ENCODE measurements around the gene A1CF. TPM values are rescaled to one million over a fixed set of nuclear protein-coding genes. Genes with fewer than 3 reads are reported as not detected.
"Not testable (repeated sequence)": the region's sequence is repeated elsewhere in the genome, so short reads cannot be mapped to it uniquely, and the experiment has no call there.

Gene A1CF
- total RNA-seq, 6 experiments from 2014 or later: 101 to 261 (median 171) TPM

DNA sequence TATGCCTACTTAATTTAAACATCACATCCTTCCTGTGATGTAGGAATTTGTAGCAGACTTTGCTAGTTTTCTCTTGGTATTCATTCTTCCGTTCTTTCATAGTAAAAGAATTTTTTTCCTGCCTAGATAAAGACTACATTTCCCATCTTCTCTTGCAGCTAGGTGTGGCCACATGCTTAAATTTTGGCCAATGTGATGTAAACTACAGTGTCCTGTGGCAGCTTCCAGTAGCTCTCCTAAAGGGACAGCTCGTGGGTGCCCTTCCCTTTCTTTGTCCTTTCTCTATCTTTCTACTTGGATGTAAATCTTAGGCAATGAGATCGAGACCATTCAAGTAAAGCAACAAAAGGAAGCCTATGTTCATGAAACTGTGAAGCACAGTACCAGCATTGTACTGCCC, 87.1 kb downstream of the A1CF start:
- TF ChIP-seq POLR2A (IDR thresholded peaks at IDR 0.05): no peak
- TF ChIP-seq, protein P1, sequence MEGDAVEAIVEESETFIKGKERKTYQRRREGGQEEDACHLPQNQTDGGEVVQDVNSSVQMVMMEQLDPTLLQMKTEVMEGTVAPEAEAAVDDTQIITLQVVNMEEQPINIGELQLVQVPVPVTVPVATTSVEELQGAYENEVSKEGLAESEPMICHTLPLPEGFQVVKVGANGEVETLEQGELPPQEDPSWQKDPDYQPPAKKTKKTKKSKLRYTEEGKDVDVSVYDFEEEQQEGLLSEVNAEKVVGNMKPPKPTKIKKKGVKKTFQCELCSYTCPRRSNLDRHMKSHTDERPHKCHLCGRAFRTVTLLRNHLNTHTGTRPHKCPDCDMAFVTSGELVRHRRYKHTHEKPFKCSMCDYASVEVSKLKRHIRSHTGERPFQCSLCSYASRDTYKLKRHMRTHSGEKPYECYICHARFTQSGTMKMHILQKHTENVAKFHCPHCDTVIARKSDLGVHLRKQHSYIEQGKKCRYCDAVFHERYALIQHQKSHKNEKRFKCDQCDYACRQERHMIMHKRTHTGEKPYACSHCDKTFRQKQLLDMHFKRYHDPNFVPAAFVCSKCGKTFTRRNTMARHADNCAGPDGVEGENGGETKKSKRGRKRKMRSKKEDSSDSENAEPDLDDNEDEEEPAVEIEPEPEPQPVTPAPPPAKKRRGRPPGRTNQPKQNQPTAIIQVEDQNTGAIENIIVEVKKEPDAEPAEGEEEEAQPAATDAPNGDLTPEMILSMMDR (IDR thresholded peaks at IDR 0.05): no peak
- Histone ChIP-seq H3K4me3 (no peak overlapping the region), H3K4me1 (peaks cover 0 to 6% (median 0%) of the 10 kb centered on the region in 4 donors), H3K27me3 (no peaks in the 10 kb centered on the region), H3K9me3 (no peaks in the 10 kb centered on the region), H3K27ac (no peak overlapping the region), H3K36me3 (peaks cover 0 to 4% (median 0%) of the 10 kb centered on the region in 4 donors)
- ATAC-seq: peak; percentile 34 to 66 (median 55)
- intact Hi-C loops (cut with DNase I): no loop called here
- no peak for DNase-seq
- 60% methylated on average over 3 of the region's 3 CpGs for WGBS (ENCODE audit: insufficient coverage, low coverage, low lambda C conversion rate, missing lambda C conversion rate)

DNA sequence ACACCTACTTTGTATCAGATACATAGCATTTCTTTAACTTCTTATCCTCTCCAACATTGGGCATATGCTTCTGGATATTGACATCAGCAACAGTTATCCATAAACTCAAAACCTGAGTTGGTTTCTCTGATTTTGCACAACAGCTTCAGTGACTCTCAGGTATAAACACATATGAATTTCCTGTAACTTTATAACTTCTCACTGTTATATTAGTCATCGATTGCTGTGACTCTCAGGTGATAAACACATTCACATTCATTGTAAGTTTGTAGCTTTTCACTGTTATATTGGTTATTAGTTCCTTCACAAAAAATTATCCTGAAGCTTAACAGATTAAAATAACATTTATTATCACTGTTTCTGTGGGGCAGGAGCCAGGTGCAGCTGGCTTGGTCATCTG, 88.7 kb downstream of the A1CF start:
- Histone ChIP-seq H3K27me3 (no peaks in the 10 kb centered on the region), H3K4me1 (peaks cover 0 to 6% (median 0%) of the 10 kb centered on the region in 4 donors), H3K4me3 (no peak overlapping the region), H3K27ac (no peak overlapping the region), H3K9me3 (no peaks in the 10 kb centered on the region), H3K36me3 (no peaks in the 10 kb centered on the region)
- DNase-seq (no peak), ATAC-seq (peak in 1 of 4 donors; percentile 58)
- TF ChIP-seq, protein P1 (IDR thresholded peaks at IDR 0.05): no peak
- no peak for TF ChIP-seq POLR2A (IDR thresholded peaks at IDR 0.05)
- WGBS (ENCODE audit: insufficient coverage, low coverage, low lambda C conversion rate, missing lambda C conversion rate): 80% methylated on average over 1 of the region's 1 CpG
- intact Hi-C loops (cut with DNase I): no loop called here

DNA sequence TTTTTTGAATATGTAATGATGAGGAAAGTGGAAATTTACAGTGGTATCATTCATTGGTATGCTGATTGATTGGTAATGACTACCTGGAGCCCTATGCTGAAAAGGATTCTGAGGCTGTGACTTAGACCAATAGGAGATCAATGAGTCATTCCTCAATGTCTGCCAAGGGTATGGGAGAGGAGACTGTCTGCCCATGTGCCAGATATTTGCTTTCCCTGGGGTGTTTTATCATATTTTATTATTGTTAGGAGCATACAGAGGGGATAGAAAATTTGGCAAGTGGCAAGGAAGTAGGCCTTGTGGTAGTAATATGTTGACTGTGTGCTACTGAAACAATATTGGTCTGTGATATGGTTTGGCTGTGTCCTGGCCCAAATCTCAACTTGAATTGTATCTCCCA, 90.9 kb downstream of the A1CF start:
- no peak overlapping the region for H3K4me3 ChIP-seq
- ATAC-seq (peak in 1 of 4 donors; percentile 35), DNase-seq (no peak)
- H3K27ac ChIP-seq: no peak overlapping the region
- no peaks in the 10 kb centered on the region for H3K27me3 ChIP-seq
- intact Hi-C loops (cut with DNase I): no loop called here
- H3K36me3 ChIP-seq: no peaks in the 10 kb centered on the region
- H3K9me3 ChIP-seq: no peaks in the 10 kb centered on the region
- TF ChIP-seq, protein P1 (IDR thresholded peaks at IDR 0.05): no peak
- no peak for TF ChIP-seq POLR2A (IDR thresholded peaks at IDR 0.05)
- peaks cover 0 to 9% (median under 1%) of the 10 kb centered on the region in 4 donors for H3K4me1 ChIP-seq

GRCh38 chr10:50788951-50789945, 96.2 kb downstream of the A1CF start:
- Histone ChIP-seq H3K4me3 (no peak overlapping the region), H3K27me3 (no peaks in the 10 kb centered on the region), H3K9me3 (no peaks in the 10 kb centered on the region), H3K4me1 (peaks cover 0 to 9% (median 4%) of the 10 kb centered on the region in 4 donors), H3K36me3 (no peaks in the 10 kb centered on the region), H3K27ac (no peak overlapping the region)
- DNase-seq (peak in 2 of 3 donors; percentile 27 to 50), ATAC-seq (peak; percentile 98 to 99 (median 98))
- 7% methylated on average over 1 of the region's 1 CpG for WGBS (ENCODE audit: insufficient coverage, low coverage, low lambda C conversion rate, missing lambda C conversion rate)
- intact Hi-C loops (cut with DNase I): no loop called here
- no peak for TF ChIP-seq POLR2A (IDR thresholded peaks at IDR 0.05)
- TF ChIP-seq, protein P1 (IDR thresholded peaks at IDR 0.05): peak; percentile 61 to 80 (median 64)

DNA sequence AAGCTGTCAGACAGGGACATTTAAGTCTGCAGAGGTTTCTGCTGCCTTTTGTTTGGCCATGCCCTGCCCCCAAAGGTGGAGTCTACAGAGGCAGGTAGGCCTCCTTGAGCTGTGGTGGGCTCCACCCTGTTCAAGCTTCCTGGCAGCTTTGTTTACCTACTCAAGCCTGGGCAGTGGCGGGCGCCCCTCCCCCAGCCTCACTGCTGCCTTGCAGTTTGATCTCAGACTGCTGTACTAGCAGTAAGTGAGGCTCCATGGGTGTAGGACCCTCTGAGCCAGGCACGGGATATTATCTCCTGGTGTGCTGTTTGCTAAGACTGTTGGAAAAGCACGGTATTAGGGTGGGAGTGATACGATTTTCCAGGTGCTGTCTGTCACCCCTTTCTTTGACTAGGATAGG, 97.5 kb downstream of the A1CF start:
- ATAC-seq; H3K4me1 ChIP-seq; H3K4me3 ChIP-seq; H3K9me3 ChIP-seq; H3K27me3 ChIP-seq; DNase-seq; intact Hi-C loops (cut with DNase I); H3K27ac ChIP-seq; H3K36me3 ChIP-seq: not testable (repeated sequence)
- 55% methylated on average over 4 of the region's 5 CpGs for WGBS (ENCODE audit: insufficient coverage, low coverage, low lambda C conversion rate, missing lambda C conversion rate)

DNA sequence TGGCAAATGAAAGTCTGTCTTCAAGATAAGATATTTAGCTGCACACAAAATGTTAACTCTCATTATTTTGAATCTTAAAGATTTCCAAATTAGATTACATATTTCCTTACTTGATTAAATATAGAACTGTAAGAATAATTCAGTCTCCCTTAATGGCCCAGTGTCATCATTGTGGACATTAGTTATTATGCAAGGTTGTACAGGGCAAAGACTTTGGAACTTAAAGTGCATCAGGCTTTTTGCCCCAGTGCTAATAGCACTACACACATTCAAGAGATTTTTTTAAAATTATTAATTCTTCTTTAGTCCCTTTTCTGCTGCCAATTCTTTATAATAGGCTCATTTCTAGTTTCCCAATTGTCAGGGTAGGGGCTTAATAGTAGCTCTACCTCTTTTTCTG, 103.4 kb downstream of the A1CF start:
- H3K27ac ChIP-seq; DNase-seq; H3K36me3 ChIP-seq; H3K4me1 ChIP-seq; H3K27me3 ChIP-seq; H3K9me3 ChIP-seq; H3K4me3 ChIP-seq; intact Hi-C loops (cut with DNase I): not testable (repeated sequence)
- peak; percentile 78 to 94 (median 85) for ATAC-seq

- H3K4me1 ChIP-seq; H3K27ac ChIP-seq; DNase-seq; H3K9me3 ChIP-seq; H3K4me3 ChIP-seq; intact Hi-C loops (cut with DNase I); H3K27me3 ChIP-seq; ATAC-seq; H3K36me3 ChIP-seq: not testable (repeated sequence)
- WGBS (ENCODE audit: insufficient coverage, low coverage, low lambda C conversion rate, missing lambda C conversion rate): 58% methylated on average over 1 of the region's 1 CpG
Observed at GRCh38 chr10:50780036-50780435, 105.4 kb downstream of the A1CF start.

Data from right lobe of liver (tissue), 6 donors.